ENCODE measurements around the gene GIMAP2.

GRCh38 chr7:150717814-150718420 is 32.4 kb downstream of the GIMAP2 start:
- no peak for TF ChIP-seq EZH2 (IDR thresholded peaks at IDR 0.05; ENCODE audit: insufficient read depth, poor library complexity, severe bottlenecking)
- TF ChIP-seq EZH2phosphoT487 (IDR thresholded peaks at IDR 0.05; ENCODE audit: insufficient read depth, low read depth) = no peak

All from GM23248 (cell line).